Left cardiac atrium (tissue), 4 donors: ENCODE measurements around the gene CACNA2D2. TPM values are rescaled to one million over a fixed set of nuclear protein-coding genes. Genes with fewer than 3 reads are reported as not detected.

Experiments used
- ATAC-seq, 2 donors: fragments of 200-7000 bp; cut with Tn5 transposase; one replicate each; pipeline ENCODE4 v1.9.1; 2020; ENCODE audit warnings: mild to moderate bottlenecking in 2 of 2, moderate library complexity in 2 of 2
- DNase-seq: peaks from one replicate; pipeline ENCODE4 v3.0.0-alpha.2; 2020
- intact Hi-C, 2 donors: fragments of 100-400 bp; cut with DNase I; formaldehyde crosslinking; loops; one replicate each; pipeline versions ENCODE4 v1.14.1 to v1.15.1; 2022 to 2023
- total RNA-seq, 2 donors: library from RNA; stranded (reverse); fragmentation: NEBNext Ultra II Directional; extraction: Animal tissue kit (Norgen Biotek cat#: 25700); gene quantifications; one replicate each; pipeline ENCODE4 v1.2.1, GENCODE V29; 2021
- donor health status: DM: no; HTN: yes; CAD: no.
- donor health status: DM: no; HTN: yes; CAD: no; lungs with severe emphysema.
- donor health status: DM: yes; HTN: yes; CAD: no.
- donor health status: Dilated cardiomyopathy.

Gene CACNA2D2
- total RNA-seq, 2 donors from 2014 or later, result 4.6 to 7.8 TPM

DNA sequence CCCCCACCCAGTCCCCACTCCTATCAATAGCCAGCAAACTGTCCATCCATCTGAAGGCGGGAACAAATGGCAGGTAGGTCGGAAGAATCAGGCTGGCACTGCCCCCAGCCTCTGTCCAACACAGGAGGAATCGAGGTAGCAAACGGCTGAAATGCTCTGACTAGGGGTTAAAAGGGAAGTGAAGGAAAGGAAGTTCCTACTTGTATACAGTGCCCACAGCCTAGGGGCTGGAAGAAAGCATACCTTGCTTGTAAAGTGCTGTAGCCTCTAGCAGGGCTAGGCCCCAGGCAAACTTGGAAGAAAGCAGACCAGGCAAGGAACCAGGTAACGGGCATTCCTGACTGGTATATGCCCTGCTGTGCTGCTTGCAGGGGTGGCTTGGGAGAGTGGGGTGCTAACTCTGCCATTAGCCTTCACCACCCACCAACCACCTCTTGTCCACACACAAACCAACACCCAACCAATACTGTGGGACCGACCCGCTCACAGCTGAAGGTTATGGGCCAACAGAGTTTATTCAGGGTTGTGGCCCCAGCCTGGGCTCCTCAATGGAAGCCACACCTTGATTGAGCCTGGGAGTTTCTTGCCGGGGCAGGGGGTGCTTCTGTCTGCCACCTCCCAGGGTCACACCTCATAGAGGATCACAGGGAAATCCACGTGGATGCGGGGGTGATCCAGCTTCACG is 177.8 kb downstream of the CACNA2D2 start:
- ATAC-seq, result no peak
- intact Hi-C loops, result loop anchor here in 1 of 2 donors (5.0 to 10.0 kb wide), 2 partner anchors 53 to 91 kb away; partner anchors contain the start of gene GNAI2
- DNase-seq, result no peak

DNA sequence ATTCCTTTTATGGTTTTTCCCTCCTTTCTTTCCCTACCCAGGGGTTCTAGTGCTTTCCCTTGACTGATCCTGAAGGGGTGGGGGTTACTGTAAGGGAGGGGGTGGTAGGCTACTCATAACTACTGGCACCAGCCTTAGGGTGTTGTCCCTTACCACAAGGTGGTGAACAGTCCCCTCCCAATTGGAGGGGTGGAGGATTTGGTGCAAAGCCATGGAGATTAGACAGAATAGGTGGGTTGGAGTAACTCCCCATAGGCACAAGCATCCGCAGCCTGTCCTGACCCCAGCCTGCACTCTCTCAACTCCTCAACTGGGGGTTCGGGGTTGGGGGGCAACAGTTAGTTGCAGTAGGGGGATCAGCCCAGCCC is 178.3 kb downstream of the CACNA2D2 start:
- intact Hi-C loops, result loop anchor here in 1 of 2 donors (5.0 to 10.0 kb wide), 2 partner anchors 53 to 90 kb away; partner anchors contain the start of gene GNAI2
- ATAC-seq, result no peak
- DNase-seq, result no peak

DNA sequence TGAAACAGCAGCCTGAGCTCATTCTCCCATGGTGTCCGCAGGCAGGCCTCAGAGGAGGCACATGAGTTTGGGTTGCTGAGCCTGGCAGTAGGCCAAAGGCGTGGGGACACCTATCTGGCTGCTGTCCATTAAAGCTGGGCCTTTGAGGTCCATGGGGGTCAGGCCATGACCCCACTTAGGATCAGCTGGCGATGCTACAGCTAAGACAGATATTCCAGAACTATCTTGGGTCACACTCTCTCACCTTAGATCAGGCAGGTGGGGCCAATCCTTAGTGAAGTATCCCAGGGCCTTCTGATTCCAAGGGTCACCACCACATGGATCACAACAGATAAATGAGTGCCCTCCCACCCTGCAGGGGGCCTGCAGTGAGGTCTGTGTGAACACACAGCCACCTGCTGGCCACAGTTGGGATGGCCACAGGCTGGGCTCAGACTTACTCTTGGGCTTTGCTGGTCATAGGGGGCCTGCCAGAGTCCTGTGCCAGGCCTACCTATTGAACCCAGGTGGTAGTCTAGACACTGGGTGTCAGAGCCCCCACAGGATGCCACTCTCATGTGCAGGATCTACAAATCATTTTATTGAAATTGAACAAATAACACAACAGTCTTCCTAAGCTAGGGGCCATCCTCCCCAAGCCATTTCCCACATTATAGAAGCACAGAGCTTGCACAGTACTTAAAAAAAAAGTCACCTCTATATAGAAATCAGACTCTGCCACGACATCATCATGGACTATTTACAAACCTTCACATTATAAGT is 178.9 kb downstream of the CACNA2D2 start:
- intact Hi-C loops, result loop anchor here in 1 of 2 donors (5.0 to 10.0 kb wide), 2 partner anchors 52 to 90 kb away; partner anchors contain the start of gene GNAI2
- peak; percentile 86 for DNase-seq
- ATAC-seq, result peak in 1 of 2 donors; percentile 10

DNA sequence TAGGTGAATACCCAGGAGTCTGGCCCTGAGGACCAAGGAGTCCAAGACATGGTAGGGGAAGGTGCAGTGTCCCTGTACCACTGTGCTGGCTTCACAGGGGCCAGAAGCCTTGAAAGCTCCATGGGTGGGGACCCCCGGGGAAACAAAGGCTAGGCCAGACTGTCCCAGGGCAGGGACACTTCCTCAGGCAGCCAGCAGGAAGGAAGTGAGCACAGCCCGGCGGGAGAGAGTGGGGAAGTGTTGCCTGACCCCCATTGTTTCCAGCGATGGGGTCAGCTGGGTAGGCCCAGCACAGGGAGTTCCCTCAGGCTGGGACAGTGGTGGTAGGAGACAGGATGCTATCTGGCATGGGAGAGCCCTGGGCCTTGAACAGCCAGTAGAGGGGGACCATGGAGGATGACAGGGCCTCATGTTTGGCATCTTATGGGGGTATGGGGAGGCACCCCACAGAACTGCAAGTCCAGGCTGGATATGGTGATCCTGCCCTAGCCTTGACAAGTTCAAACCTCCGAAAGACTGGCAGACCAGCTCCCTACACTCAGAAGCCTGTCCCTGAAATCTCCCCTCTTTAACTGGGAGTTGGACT is 179.7 kb downstream of the CACNA2D2 start:
- DNase-seq (peak; percentile 85), ATAC-seq (peak in 1 of 2 donors; percentile 12)
- intact Hi-C loops, result loop anchor here in 1 of 2 donors (10.0 kb wide), 1 partner anchor 89 kb away; the partner anchor contains the start of gene GNAI2

DNA sequence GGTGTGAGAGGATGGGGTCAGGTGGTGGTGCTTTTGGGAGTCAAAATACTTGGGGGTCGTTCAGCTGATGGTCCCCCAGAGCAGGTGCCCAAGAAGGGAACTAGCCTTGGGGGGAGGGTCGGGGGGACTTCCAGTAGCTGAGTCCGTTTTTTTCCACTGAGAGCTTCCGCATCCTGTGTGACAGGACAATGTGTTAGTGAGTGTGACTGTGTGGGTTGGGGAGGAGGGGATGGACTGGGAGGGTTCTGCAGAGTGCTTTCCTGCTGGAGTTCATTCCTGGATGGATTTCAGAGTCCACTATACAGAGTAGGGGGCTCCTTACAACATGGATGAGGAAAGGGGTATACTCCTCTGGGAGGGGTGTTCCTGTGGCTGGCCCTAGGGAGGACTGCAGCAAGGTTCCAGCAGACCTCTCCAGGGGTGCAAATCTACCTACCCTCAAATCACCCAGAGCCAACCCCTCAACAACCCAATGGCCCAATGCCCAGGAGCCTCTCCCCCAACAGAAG is 180.3 kb downstream of the CACNA2D2 start:
- peak; percentile 66 for DNase-seq
- ATAC-seq, result peak in 1 of 2 donors; percentile 1
- intact Hi-C loops, result loop anchor here in 1 of 2 donors (10.0 kb wide), 1 partner anchor 88 kb away; the partner anchor contains the start of gene GNAI2

DNA sequence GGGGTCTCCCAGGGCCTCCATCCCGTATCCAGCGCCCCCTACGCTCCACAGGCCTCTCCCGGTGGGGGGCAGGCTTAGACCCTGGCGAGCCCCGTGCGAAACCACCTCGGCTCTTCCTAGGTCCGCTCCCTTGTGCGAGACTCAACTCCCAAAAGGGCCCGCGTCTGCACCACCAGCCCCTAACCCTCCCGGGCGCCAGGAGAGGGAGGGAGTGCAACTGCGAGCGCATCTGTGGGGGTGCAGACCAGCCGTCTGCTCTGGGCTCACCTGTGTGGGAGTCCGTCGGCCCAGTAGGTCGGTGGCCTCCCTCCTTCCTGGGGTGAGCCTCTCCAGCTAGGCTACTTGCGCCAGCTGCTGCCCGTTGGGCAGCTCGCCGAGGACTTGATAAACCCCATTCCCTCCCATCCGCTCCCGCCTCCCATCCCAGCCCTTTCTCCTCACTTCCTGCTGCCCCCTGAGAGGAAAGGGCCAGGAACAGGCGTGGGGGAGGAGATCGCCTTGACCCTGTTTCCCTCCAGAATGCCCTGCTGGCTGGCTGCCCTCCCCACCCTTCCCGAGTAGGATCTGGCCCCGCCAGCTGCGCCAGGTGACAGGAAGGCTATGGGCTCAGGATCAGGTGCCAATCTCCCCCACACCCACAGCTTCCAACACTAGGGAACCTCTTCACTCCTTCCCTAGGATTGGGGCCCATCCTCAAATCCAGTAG is 180.9 kb downstream of the CACNA2D2 start, which contains the start of gene HYAL2:
TSS of gene HYAL2 (minus strand) at position 360 of the 706 bp plus-strand sequence. CDS start 2,256 bp downstream, outside the sequence.
- DNase-seq (peak; percentile 88), ATAC-seq (peak; percentile 4 to 12)
- intact Hi-C loops, result loop anchor here in 1 of 2 donors (10.0 kb wide), 1 partner anchor 88 kb away; the partner anchor contains the start of gene GNAI2

DNA sequence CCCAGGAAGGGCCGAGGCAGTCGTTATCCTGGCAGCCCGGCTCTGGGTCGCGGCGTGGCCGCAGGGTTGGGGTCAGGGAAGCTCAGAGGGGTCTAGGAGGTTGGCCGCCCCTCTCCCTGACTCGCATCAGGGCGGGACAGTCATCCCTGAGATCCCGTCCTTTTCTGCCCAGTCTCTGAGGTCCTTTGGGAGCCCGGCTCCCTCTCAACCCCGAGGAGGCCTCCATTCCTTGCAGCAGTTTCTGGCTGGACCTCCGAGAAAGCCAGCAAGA is 181.4 kb downstream of the CACNA2D2 start:
- ATAC-seq, result no peak
- intact Hi-C loops, result loop anchor here in 1 of 2 donors (10.0 kb wide), 1 partner anchor 87 kb away; the partner anchor contains the start of gene GNAI2

GRCh38 chr3:50321336-50322114 is 181.9 kb downstream of the CACNA2D2 start:
- DNase-seq (peak; percentile 93), ATAC-seq (peak; percentile 79 to 87)
- intact Hi-C loops, result loop anchor here in 1 of 2 donors (10.0 kb wide), 1 partner anchor 87 kb away; the partner anchor contains the start of gene GNAI2

More for the DNA sequence above, 181.4 kb downstream of the CACNA2D2 start:
- no peak for DNase-seq

- peak; percentile 85 for DNase-seq
- ATAC-seq, result peak; percentile 61 to 83
- intact Hi-C loops, result loop anchor here in 1 of 2 donors (10.0 kb wide), 1 partner anchor 86 kb away; the partner anchor contains the start of gene GNAI2
Measured at GRCh38 chr3:50320853-50321335, 182.5 kb downstream of the CACNA2D2 start.

DNA sequence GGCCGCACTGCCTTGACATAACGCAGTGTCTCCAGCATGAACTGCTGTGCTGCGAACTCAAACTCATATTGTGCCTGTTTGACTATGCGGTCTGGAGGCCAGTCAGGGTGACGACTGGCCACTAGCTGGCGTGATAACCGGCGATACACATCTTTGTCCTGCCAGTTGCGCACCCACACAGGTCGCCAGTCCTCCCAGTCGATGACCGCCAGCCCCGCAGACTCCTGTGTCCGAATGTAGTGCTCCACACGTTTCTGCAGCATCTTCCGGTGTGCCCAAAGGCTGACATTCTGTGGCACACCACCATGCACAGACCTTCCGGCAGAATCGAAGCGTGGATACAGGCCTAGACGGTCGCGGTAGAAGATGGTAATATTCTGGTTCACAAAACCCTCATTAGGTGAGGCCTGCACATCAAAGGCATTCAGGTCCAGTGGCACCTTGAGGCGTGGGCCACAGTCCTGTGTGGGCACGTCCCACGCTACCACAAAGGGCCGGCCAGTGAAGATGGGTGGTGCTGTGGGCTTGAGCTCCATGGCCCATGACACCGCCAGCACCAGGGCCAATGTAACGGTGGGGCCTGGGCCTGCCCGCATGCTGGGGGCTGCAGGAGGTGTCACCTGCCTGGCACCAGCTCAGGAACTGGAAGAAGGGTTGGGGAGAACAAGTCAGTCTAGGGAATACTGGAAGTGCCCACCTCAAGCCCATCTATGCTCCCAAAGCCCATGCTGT is 183.4 kb downstream of the CACNA2D2 start:
- ATAC-seq, result no peak
- no peak for DNase-seq
- intact Hi-C loops, result loop anchor here in 1 of 2 donors (10.0 kb wide), 1 partner anchor 85 kb away; the partner anchor contains the start of gene GNAI2

GRCh38 chr3:50319181-50319893 is 184.1 kb downstream of the CACNA2D2 start:
- ATAC-seq, result no peak
- peak; percentile 23 for DNase-seq
- intact Hi-C loops, result no loop called here

DNA sequence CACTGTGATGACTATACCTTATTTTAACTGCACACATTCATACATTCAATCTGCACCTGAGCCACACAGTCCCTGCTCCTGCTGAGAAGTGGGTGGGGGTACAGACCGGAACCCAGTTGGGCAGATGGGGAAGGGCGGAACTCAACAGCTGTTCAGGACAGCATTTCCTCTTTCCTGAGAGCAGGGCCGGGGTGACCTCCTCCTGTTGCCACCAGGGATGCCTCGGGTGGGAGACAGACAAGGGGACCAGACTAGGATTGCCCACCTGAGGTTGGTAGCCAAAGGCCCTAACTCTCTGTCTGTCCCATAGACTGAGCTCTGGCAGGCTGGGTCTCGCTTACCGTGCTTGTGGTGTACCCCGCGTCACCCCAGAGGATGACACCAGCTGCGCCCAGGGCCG is 184.8 kb downstream of the CACNA2D2 start:
- DNase-seq (no peak), ATAC-seq (no peak)
- intact Hi-C loops, result no loop called here

DNA sequence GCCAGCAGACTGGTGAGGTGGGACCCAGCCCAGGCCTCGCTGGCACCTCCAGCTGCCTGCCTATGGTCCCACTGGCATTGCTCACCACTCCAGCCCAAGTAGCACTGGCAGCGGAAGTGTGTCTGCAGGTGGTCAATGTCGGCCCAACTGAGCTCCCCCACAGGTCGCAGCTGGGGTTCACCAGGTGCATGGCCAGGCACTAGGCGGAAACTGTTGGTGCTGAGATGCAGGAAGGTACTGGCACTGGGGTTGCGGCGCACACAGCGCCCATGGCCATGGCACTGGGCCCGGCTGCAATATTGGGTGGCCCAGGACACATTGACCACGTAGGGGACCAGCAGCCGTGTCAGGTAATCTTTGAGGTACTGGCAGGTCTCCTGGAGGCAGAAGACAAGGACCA is 185.3 kb downstream of the CACNA2D2 start:
- no peak for ATAC-seq
- intact Hi-C loops, result no loop called here
- no peak for DNase-seq

- DNase-seq (no peak), ATAC-seq (no peak)
- intact Hi-C loops, result no loop called here
Measured at GRCh38 chr3:50317300-50317699, 186.1 kb downstream of the CACNA2D2 start.

DNA sequence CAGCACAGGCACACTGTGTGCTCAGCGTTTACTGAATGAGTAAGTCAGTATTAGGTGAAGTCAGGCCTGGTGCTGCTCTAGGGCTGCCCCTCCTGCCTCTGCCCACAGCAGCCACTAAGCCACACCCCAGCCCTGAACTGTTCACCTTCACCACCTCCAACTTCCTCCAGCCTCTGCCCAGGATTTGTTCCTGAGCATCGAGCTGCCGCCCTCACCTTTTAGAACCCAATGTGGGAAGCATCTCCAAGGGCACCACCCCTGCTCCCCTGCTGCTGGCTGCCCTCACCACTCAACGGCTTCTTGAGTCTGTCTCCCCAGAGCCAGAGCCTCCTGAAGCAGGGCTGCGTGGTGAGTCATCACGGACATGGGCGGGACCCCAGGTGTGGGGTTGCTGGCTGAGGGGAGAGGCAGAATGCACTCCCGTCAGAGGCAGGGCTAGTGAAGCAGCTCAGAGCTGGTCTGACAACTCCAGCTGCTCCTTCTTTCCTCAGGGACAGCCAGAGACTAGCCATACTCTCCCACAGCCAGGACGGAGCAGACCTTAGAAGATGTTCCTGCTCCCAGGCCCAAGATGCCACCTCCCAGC is 186.7 kb downstream of the CACNA2D2 start:
- DNase-seq (peak; percentile 66), ATAC-seq (peak in 1 of 2 donors; percentile 54)
- intact Hi-C loops, result no loop called here

DNA sequence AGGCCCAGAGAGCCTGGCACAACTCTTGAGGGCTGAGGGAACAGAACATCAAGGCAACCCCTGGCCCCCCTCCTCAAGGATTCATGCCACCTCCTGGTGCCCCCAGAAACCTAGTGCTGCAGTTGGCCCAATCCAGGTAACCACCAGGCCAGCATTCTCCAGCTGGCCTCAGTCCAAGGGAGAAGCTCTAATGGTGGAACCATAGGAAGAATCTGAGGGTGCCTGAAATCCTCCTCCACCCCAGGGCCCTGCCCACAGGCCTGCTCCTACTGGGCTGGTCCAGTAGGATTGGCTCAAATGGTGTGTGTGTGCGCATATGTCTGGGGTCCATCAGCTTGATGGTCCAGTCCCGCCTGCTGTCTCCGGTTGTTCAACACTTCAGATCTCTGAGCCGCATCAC is 188.6 kb downstream of the CACNA2D2 start:
- intact Hi-C loops, result no loop called here
- no peak for DNase-seq
- ATAC-seq, result no peak
